ENCODE results near the gene C2CD4D. TPM values are rescaled to one million over a fixed set of nuclear protein-coding genes. Genes with fewer than 3 reads are reported as not detected.

C2CD4D gene
- polyA plus RNA-seq, 2 of the 4 experiments (the other 2 are of a cell fraction) = not detected

GRCh38 chr1:151820940-151821339 lies 18.7 kb downstream of the C2CD4D start:
- H3K9me3 ChIP-seq = no peaks in the 10 kb centered on the region
- H3K4me1 ChIP-seq = peaks cover 16% of the 10 kb centered on the region

GRCh38 chr1:151819976-151820623 lies 19.5 kb downstream of the C2CD4D start:
- FAIRE-seq = no peak

More at GRCh38 chr1:151820940-151821339, 18.7 kb downstream of the C2CD4D start:
- ChIA-PET CTCF (interaction anchor here (0.5 to 8.7 kb wide), 6 partner anchors 10 to 517 kb away, joined by 3 to 77 read pairs (median 5); no protein-coding TSS in a partner anchor), POLR2A (no interaction called here)
- FAIRE-seq (no peak), ATAC-seq (no peak), DNase-seq (ENCODE audit: low read depth in 1 of 2, low spot score in 1 of 2) (no peak)
- Histone ChIP-seq H3K4me3 (no peak overlapping the region), H3K27ac (peak overlapping the region in 1 of 2 experiments; percentile 70; a peak in 4 of 6 replicates), H3K4me2 (peak overlapping the region; percentile 18; the same call in 1 of the 3 replicates)
- no peak for TF ChIP-seq CHD4 (IDR thresholded peaks at IDR 0.05; ENCODE audit: borderline replicate concordance)
- no peak for TF ChIP-seq EHF (CRISPR knock-in tag; IDR thresholded peaks at IDR 0.05)
- no peak for TF ChIP-seq BCL3 (IDR thresholded peaks at IDR 0.05)
- TF ChIP-seq HOXB5 (CRISPR knock-in tag; IDR thresholded peaks at IDR 0.05) = no peak
- TF ChIP-seq ATOH8 (CRISPR knock-in tag; IDR thresholded peaks at IDR 0.05; ENCODE audit: low read depth) = no peak
- WGBS (ENCODE audit: missing lambda C conversion rate) = 46% methylated on average over 2 of the region's 2 CpGs

More at GRCh38 chr1:151819976-151820623, 19.5 kb downstream of the C2CD4D start:
- peak; percentile 29 to 40; a peak in 1 of 6 replicates for ATAC-seq
- TF ChIP-seq HMGXB4 (CRISPR knock-in tag; IDR thresholded peaks at IDR 0.05; ENCODE audit: borderline replicate concordance) (no peak), ZNF302 (CRISPR knock-in tag; IDR thresholded peaks at IDR 0.05) (no peak), KDM5A (IDR thresholded peaks at IDR 0.05) (no peak), FOSL2 (IDR thresholded peaks at IDR 0.05) (no peak), FOSL2 (CRISPR knock-in tag; IDR thresholded peaks at IDR 0.05) (no peak), RARB (CRISPR knock-in tag; IDR thresholded peaks at IDR 0.05) (no peak), USF2 (IDR thresholded peaks at IDR 0.05) (no peak), ZSCAN20 (CRISPR knock-in tag; IDR thresholded peaks at IDR 0.05) (no peak), POLR2AphosphoS2 (conservative IDR thresholded peaks at IDR 0.05; ENCODE audit: low read length) (no peak), HDAC2 (IDR thresholded peaks at IDR 0.05) (no peak), BHLHE40 (IDR thresholded peaks at IDR 0.05; ENCODE audit: low read depth, low read length) (no peak), RCOR1 (IDR thresholded peaks at IDR 0.05; ENCODE audit: low read depth, low read length) (no peak), MAFK (IDR thresholded peaks at IDR 0.05; ENCODE audit: partially characterized antibody) (no peak), FOSB (CRISPR knock-in tag; IDR thresholded peaks at IDR 0.05) (no peak), EP300 (IDR thresholded peaks at IDR 0.05) (no peak), RFX5 (IDR thresholded peaks at IDR 0.05) (no peak), BCL3 (IDR thresholded peaks at IDR 0.05) (no peak), TFCP2L1 (CRISPR knock-in tag; IDR thresholded peaks at IDR 0.05) (no peak)
- ChIA-PET POLR2A (no interaction called here), CTCF (interaction anchor here (1.1 to 8.7 kb wide), 5 partner anchors 10 to 226 kb away, joined by 3 to 77 read pairs (median 6); no protein-coding TSS in a partner anchor)
- peak in 1 of 2 experiments; percentile 15 for DNase-seq (ENCODE audit: low read depth in 1 of 2, low spot score in 1 of 2)
- Histone ChIP-seq H3K4me3 (no peak overlapping the region), H3K9me3 (no peaks in the 10 kb centered on the region), H3K4me1 (peaks cover 16% of the 10 kb centered on the region), H3K27ac (peak overlapping the region in 1 of 2 experiments; percentile 70; a peak in 4 of 6 replicates), H3K4me2 (peak overlapping the region; percentile 18; the same call in 1 of the 3 replicates)
- 48% methylated on average over 7 of the region's 7 CpGs for WGBS (ENCODE audit: missing lambda C conversion rate)
